AG04450 (cell line): ENCODE results near the gene MYRFL. TPM values are rescaled to one million over a fixed set of nuclear protein-coding genes. Genes with fewer than 3 reads are reported as not detected.

Source experiments
- CTCF ChIA-PET: fragments of 300-600, 350-600 bp; formaldehyde crosslinking; extraction: SDS; loops from one replicate; lab custom pipeline; 2022; ENCODE audit warnings: antibody characterized with exemption, inconsistent platforms; lab: Charles Lee
- POLR2A ChIA-PET: fragments of 350-600 bp; formaldehyde crosslinking; extraction: SDS; loops from one replicate; lab custom pipeline; 2021; ENCODE audit warnings: antibody characterized with exemption, inconsistent platforms; lab: Yijun Ruan, JAX
- DNase-seq: peaks from one replicate; pipeline ENCODE4 v3.0.0-alpha.2; 2011; ENCODE audit warnings: low read depth, low spot score
- H3K27ac ChIP-seq: one replicate; pipeline ENCODE4 v1.5.1; 2012; ENCODE audit warnings: low read depth, low read length, control low read depth
- H3K27me3 ChIP-seq: one replicate; pipeline ENCODE4 v1.6.0; 2012; ENCODE audit warnings: low read length; ENCODE audit not compliant: control insufficient read depth, insufficient read depth
- H3K4me3 ChIP-seq: 2 replicates; pipeline ENCODE4 v1.5.1; 2011; ENCODE audit warnings: mild to moderate bottlenecking, low read depth, low read length, control low read depth
- H3K9me3 ChIP-seq: 2 replicates; pipeline ENCODE4 v1.5.1; 2012; ENCODE audit warnings: low read length; ENCODE audit not compliant: control insufficient read depth, insufficient read depth
- CTCF ChIP-seq: IDR thresholded peaks from 2 replicates; pipeline ENCODE4 v1.5.1; 2011; ENCODE audit warnings: low read depth, low read length, control low read depth, inconsistent platforms
- polyA plus RNA-seq: library from polyadenylated mRNA; depleted of rRNA; stranded (reverse); fragments of >200 nt; gene quantifications from 2 replicates; pipeline ENCODE4 v1.2.3, GENCODE V29; 2011

MYRFL gene
- polyA plus RNA-seq, 1 experiment, result not detected

- no peak for DNase-seq
- Histone ChIP-seq H3K27me3 (no peaks in the 10 kb centered on the region), H3K9me3 (no peaks in the 10 kb centered on the region), H3K4me3 (no peak overlapping the region), H3K27ac (no peak overlapping the region)
- ChIA-PET POLR2A (no interaction called here), CTCF (no interaction called here)
- no peak for TF ChIP-seq CTCF
These were observed 111.7 kb downstream of the MYRFL start for GRCh38 chr12:69936766-69937165.

- Histone ChIP-seq H3K4me3 (no peak overlapping the region), H3K9me3 (no peaks in the 10 kb centered on the region; the same call in 1 of the 2 replicates), H3K27ac (no peak overlapping the region), H3K27me3 (no peaks in the 10 kb centered on the region)
- CTCF ChIA-PET, result no interaction called here
- POLR2A ChIA-PET, result no interaction called here
- DNase-seq, result no peak
- TF ChIP-seq CTCF, result no peak
These were observed 122.1 kb downstream of the MYRFL start for GRCh38 chr12:69947123-69947522.

- CTCF ChIA-PET, result no interaction called here
These were observed 122.9 kb downstream of the MYRFL start for GRCh38 chr12:69947897-69948296.

GRCh38 chr12:69948851-69949250 is 123.8 kb downstream of the MYRFL start:
- Histone ChIP-seq H3K4me3 (no peak overlapping the region), H3K27ac (no peak overlapping the region), H3K27me3 (no peaks in the 10 kb centered on the region), H3K9me3 (no peaks in the 10 kb centered on the region; the same call in 1 of the 2 replicates)
- no peak for DNase-seq
- POLR2A ChIA-PET, result no interaction called here
- TF ChIP-seq CTCF, result no peak
- CTCF ChIA-PET, result no interaction called here

More at GRCh38 chr12:69947897-69948296, 122.9 kb downstream of the MYRFL start:
- no peak for DNase-seq
- H3K4me3 ChIP-seq, result no peak overlapping the region
- H3K9me3 ChIP-seq, result no peaks in the 10 kb centered on the region; the same call in 1 of the 2 replicates
- POLR2A ChIA-PET, result no interaction called here
- H3K27me3 ChIP-seq, result no peaks in the 10 kb centered on the region
- no peak overlapping the region for H3K27ac ChIP-seq
- TF ChIP-seq CTCF, result no peak

GRCh38 chr12:69949311-69950002 is 124.4 kb downstream of the MYRFL start:
- POLR2A ChIA-PET, result no interaction called here
- TF ChIP-seq CTCF, result no peak
- DNase-seq, result no peak
- CTCF ChIA-PET, result no interaction called here
- H3K27ac ChIP-seq, result no peak overlapping the region
- no peaks in the 10 kb centered on the region for H3K27me3 ChIP-seq
- H3K9me3 ChIP-seq, result no peaks in the 10 kb centered on the region; the same call in 1 of the 2 replicates
- H3K4me3 ChIP-seq, result no peak overlapping the region
